Measurements from ENCODE around the gene SUPT6H. TPM values are rescaled to one million over a fixed set of nuclear protein-coding genes. Genes with fewer than 3 reads are reported as not detected.

SUPT6H gene
- polyA plus RNA-seq, 6 donors from 2014 or later, result 4.6 to 19.5 (median 7.4) TPM

- peaks cover 0 to 2% (median 0%) of the 10 kb centered on the region in 7 donors for H3K9me3 Mint-ChIP-seq
- peak; percentile 84 for DNase-seq
- H3K4me1 Mint-ChIP-seq, result peaks cover 58 to 81% (median 80%) of the 10 kb centered on the region in 3 donors
- peak overlapping the region; percentile 72 to 92 (median 88) for H3K4me3 Mint-ChIP-seq
- no peaks in the 10 kb centered on the region for H3K27me3 Mint-ChIP-seq
- peak; percentile 9 to 15 for ATAC-seq (ENCODE audit: low read depth in 2 of 2)
- peaks cover 0 to 4% of the 10 kb centered on the region in 2 donors for H3K36me3 Mint-ChIP-seq
- peak overlapping the region; percentile 96 to 100 (median 98) for H3K27ac Mint-ChIP-seq
These were observed 79.6 kb downstream of the SUPT6H start for GRCh38 chr17:28741358-28742349.

GRCh38 chr17:28743243-28744103, 81.5 kb downstream of the SUPT6H start, which contains the start of gene TRAF4:
Gene TRAF4, plus strand, starts transcription at chr17:28744011. Its CDS starts 102 bp downstream, at chr17:28744113.
- no peaks in the 10 kb centered on the region for H3K27me3 Mint-ChIP-seq
- H3K4me1 Mint-ChIP-seq, result peaks cover 58 to 76% (median 75%) of the 10 kb centered on the region in 3 donors
- ATAC-seq (ENCODE audit: low read depth in 2 of 2) (peak; percentile 70 to 72), DNase-seq (peak; percentile 87)
- H3K4me3 Mint-ChIP-seq, result peak within 1 kb of the TSS; percentile 72 to 96 (median 93)
- H3K27ac Mint-ChIP-seq, result peak within 1 kb of the TSS; percentile 96 to 100 (median 98)
- H3K9me3 Mint-ChIP-seq, result peaks cover 0 to 2% (median 0%) of the 10 kb centered on the region in 7 donors
- H3K36me3 Mint-ChIP-seq, result peaks cover 0 to 2% of the 10 kb centered on the region in 2 donors

GRCh38 chr17:28744104-28744971, 82.3 kb downstream of the SUPT6H start:
- Mint-ChIP-seq H3K27me3 (no peaks in the 10 kb centered on the region), H3K9me3 (peaks cover 0 to 2% (median 0%) of the 10 kb centered on the region in 7 donors), H3K4me3 (peak overlapping the region; percentile 72 to 96 (median 93)), H3K4me1 (peaks cover 57 to 76% (median 73%) of the 10 kb centered on the region in 3 donors), H3K36me3 (no peaks in the 10 kb centered on the region), H3K27ac (peak overlapping the region; percentile 94 to 99 (median 97))
- ATAC-seq (ENCODE audit: low read depth in 2 of 2) (peak; percentile 35 to 48), DNase-seq (peak; percentile 59)

GRCh38 chr17:28744972-28745785, 83.2 kb downstream of the SUPT6H start:
- H3K4me1 Mint-ChIP-seq, result peaks cover 53 to 74% (median 67%) of the 10 kb centered on the region in 3 donors
- no peaks in the 10 kb centered on the region for H3K36me3 Mint-ChIP-seq
- H3K9me3 Mint-ChIP-seq, result no peaks in the 10 kb centered on the region
- peak overlapping the region; percentile 72 to 96 (median 93) for H3K4me3 Mint-ChIP-seq
- DNase-seq (peak; percentile 33), ATAC-seq (ENCODE audit: low read depth in 2 of 2) (no peak)
- no peaks in the 10 kb centered on the region for H3K27me3 Mint-ChIP-seq
- peak overlapping the region; percentile 94 to 99 (median 97) for H3K27ac Mint-ChIP-seq

GRCh38 chr17:28745786-28746411, 83.9 kb downstream of the SUPT6H start:
- no peak for ATAC-seq (ENCODE audit: low read depth in 2 of 2)
- no peak for DNase-seq

GRCh38 chr17:28746611-28747050, 84.6 kb downstream of the SUPT6H start:
- Mint-ChIP-seq H3K4me3 (peak overlapping the region; percentile 72 to 96 (median 92)), H3K36me3 (no peaks in the 10 kb centered on the region), H3K9me3 (no peaks in the 10 kb centered on the region), H3K4me1 (peaks cover 39 to 65% (median 52%) of the 10 kb centered on the region in 3 donors), H3K27ac (peak overlapping the region; percentile 64 to 99 (median 82)), H3K27me3 (no peaks in the 10 kb centered on the region)
- ATAC-seq (ENCODE audit: low read depth in 2 of 2) (no peak), DNase-seq (no peak)

More at GRCh38 chr17:28745786-28746411, 83.9 kb downstream of the SUPT6H start:
- H3K27me3 Mint-ChIP-seq, result no peaks in the 10 kb centered on the region
- peak overlapping the region; percentile 72 to 96 (median 93) for H3K4me3 Mint-ChIP-seq
- H3K27ac Mint-ChIP-seq, result peak overlapping the region; percentile 38 to 99 (median 87)
- H3K36me3 Mint-ChIP-seq, result no peaks in the 10 kb centered on the region
- peaks cover 46 to 71% (median 60%) of the 10 kb centered on the region in 3 donors for H3K4me1 Mint-ChIP-seq
- H3K9me3 Mint-ChIP-seq, result no peaks in the 10 kb centered on the region

GRCh38 chr17:28747051-28747691, 85.2 kb downstream of the SUPT6H start:
- Mint-ChIP-seq H3K9me3 (no peaks in the 10 kb centered on the region), H3K27ac (peak overlapping the region in 4 of 6 donors; percentile 47 to 99 (median 69)), H3K27me3 (no peaks in the 10 kb centered on the region), H3K36me3 (no peaks in the 10 kb centered on the region), H3K4me1 (peaks cover 34 to 61% (median 47%) of the 10 kb centered on the region in 3 donors), H3K4me3 (peak overlapping the region in 6 of 8 donors; percentile 35 to 95 (median 91))
- ATAC-seq (ENCODE audit: low read depth in 2 of 2) (no peak), DNase-seq (no peak)

- no peak for DNase-seq
- Mint-ChIP-seq H3K27me3 (no peaks in the 10 kb centered on the region), H3K9me3 (no peaks in the 10 kb centered on the region), H3K4me1 (peaks cover 32 to 59% (median 38%) of the 10 kb centered on the region in 3 donors), H3K36me3 (no peaks in the 10 kb centered on the region), H3K27ac (peak overlapping the region in 5 of 6 donors; percentile 47 to 92 (median 72)), H3K4me3 (peak overlapping the region in 4 of 8 donors; percentile 9 to 77 (median 46))
- ATAC-seq (ENCODE audit: low read depth in 2 of 2), result no peak
These were observed 86.1 kb downstream of the SUPT6H start for GRCh38 chr17:28747801-28748750.

- ATAC-seq (ENCODE audit: low read depth in 2 of 2) (no peak), DNase-seq (no peak)
- H3K4me3 Mint-ChIP-seq, result peak overlapping the region in 1 of 8 donors; percentile 77
- H3K27ac Mint-ChIP-seq, result peak overlapping the region in 3 of 6 donors; percentile 67 to 80 (median 72)
- H3K9me3 Mint-ChIP-seq, result no peaks in the 10 kb centered on the region
- no peaks in the 10 kb centered on the region for H3K36me3 Mint-ChIP-seq
- H3K27me3 Mint-ChIP-seq, result no peaks in the 10 kb centered on the region
- H3K4me1 Mint-ChIP-seq, result peaks cover 30 to 56% (median 36%) of the 10 kb centered on the region in 3 donors
These were observed 87.0 kb downstream of the SUPT6H start for GRCh38 chr17:28748852-28749515.

All from naive B cell (primary cell).